Mesendoderm (in vitro differentiated cells): ENCODE data around the gene ANO6.

Source experiments
- DNase-seq: peaks from one replicate; pipeline ENCODE4 v3.0.0; 2013
- H2AK5ac ChIP-seq: 2 replicates; pipeline ENCODE4 v1.6.1; 2013; ENCODE audit warnings: low read length, inconsistent platforms
- H2BK120ac ChIP-seq: 2 replicates; pipeline ENCODE4 v1.6.1; 2013; ENCODE audit warnings: low read depth, mild to moderate bottlenecking, low read length, moderate library complexity, mixed read lengths
- H2BK15ac ChIP-seq: replicated peaks from 2 replicates; pipeline ENCODE4 v1.6.1; 2013; ENCODE audit warnings: low read depth, mild to moderate bottlenecking, moderate library complexity
- H2BK5ac ChIP-seq: 2 replicates; pipeline ENCODE4 v1.6.1; 2013; ENCODE audit warnings: low read length, inconsistent platforms
- H3K18ac ChIP-seq: 2 replicates; pipeline ENCODE4 v1.6.1; 2013; ENCODE audit warnings: mild to moderate bottlenecking, low read length, mixed read lengths
- H3K23ac ChIP-seq: one replicate; pipeline ENCODE4 v1.6.1; 2013; ENCODE audit warnings: low read length
- H3K27ac ChIP-seq: 2 replicates; pipeline ENCODE4 v1.5.1; 2013; ENCODE audit warnings: low read depth, mild to moderate bottlenecking, inconsistent platforms, low read length, moderate library complexity
- H3K27me3 ChIP-seq: 2 replicates; pipeline ENCODE4 v1.6.1; 2013; ENCODE audit warnings: low read length, control low read depth, mild to moderate bottlenecking, inconsistent platforms; ENCODE audit not compliant: insufficient read depth, poor library complexity
- H3K36me3 ChIP-seq: 2 replicates; pipeline ENCODE4 v1.6.1; 2013; ENCODE audit warnings: low read length, inconsistent platforms; ENCODE audit not compliant: control insufficient read depth, insufficient read depth
- H3K4ac ChIP-seq: one replicate; pipeline ENCODE4 v1.6.1; 2013; ENCODE audit warnings: low read depth, mild to moderate bottlenecking, low read length, moderate library complexity
- H3K4me1 ChIP-seq: 2 replicates; pipeline ENCODE4 v1.6.1; 2013; ENCODE audit warnings: low read depth, low read length, inconsistent platforms; ENCODE audit not compliant: control insufficient read depth
- H3K4me2 ChIP-seq: 2 replicates; pipeline ENCODE4 v1.6.1; 2013; ENCODE audit warnings: low read length
- H3K4me3 ChIP-seq: 2 replicates; pipeline ENCODE4 v1.5.1; 2013; ENCODE audit warnings: mild to moderate bottlenecking, low read length
- H3K56ac ChIP-seq: one replicate; pipeline ENCODE4 v1.6.1; 2013; ENCODE audit warnings: low read length
- H3K79me1 ChIP-seq: 2 replicates; pipeline ENCODE4 v1.6.1; 2013; ENCODE audit warnings: low read length, inconsistent platforms
- H3K79me2 ChIP-seq: 2 replicates; pipeline ENCODE4 v1.6.1; 2013; ENCODE audit warnings: mild to moderate bottlenecking, low read length; ENCODE audit not compliant: control insufficient read depth, insufficient read depth
- H3K9ac ChIP-seq: 2 replicates; pipeline ENCODE4 v1.6.1; 2013; ENCODE audit warnings: low read length, inconsistent platforms
- H4K5ac ChIP-seq: one replicate; pipeline ENCODE4 v1.6.1; 2013; ENCODE audit warnings: low read length
- H4K8ac ChIP-seq: one replicate; pipeline ENCODE4 v1.6.1; 2013; ENCODE audit warnings: low read depth, mild to moderate bottlenecking, control low read depth, low read length, moderate library complexity
- WGBS: extraction: QIAGEN DNeasy Blood & Tissue Kit; methylation state at CpG from one replicate; pipeline ENCODE4 v1.1.7; 2013; ENCODE audit warnings: low lambda C conversion rate, missing lambda C conversion rate; ENCODE audit not compliant: insufficient coverage; ENCODE audit errors: extremely low coverage; 5-methylcytosine and 5-hydroxymethylcytosine counted together

ANO6 gene

DNA sequence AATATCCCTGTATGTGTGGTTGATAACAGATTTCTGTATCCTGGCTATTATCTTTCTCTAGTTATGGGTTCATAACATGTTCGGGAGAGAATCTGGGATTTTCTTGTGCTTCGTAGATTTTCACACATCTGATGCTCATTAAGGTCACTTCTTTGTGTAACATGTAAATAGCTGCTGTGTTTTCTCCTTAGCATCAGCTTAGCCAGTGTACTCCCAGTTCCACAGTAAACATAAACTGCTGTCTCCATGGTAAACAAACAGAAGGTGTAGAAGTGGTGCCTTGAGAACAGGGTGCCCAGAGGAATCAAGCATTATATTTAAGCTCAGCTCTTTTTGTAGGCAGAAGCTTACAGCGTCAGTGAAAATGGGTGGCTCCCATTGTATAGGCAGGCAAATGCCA, 88.0 kb downstream of the ANO6 start:
- Histone ChIP-seq H3K4ac (no peak overlapping the region), H3K9ac (no peak overlapping the region), H3K36me3 (no peaks in the 10 kb centered on the region), H4K8ac (no peak overlapping the region), H3K4me2 (no peak overlapping the region), H4K5ac (no peak overlapping the region), H3K4me1 (no peaks in the 10 kb centered on the region), H3K79me1 (peaks cover 8% of the 10 kb centered on the region), H2AK5ac (no peak overlapping the region), H3K23ac (no peak overlapping the region), H3K18ac (no peak overlapping the region), H3K27ac (no peak overlapping the region), H2BK15ac (no peak overlapping the region), H2BK5ac (no peak overlapping the region), H3K4me3 (no peak overlapping the region), H3K56ac (no peak overlapping the region), H3K27me3 (no peaks in the 10 kb centered on the region), H2BK120ac (no peak overlapping the region), H3K79me2 (no peaks in the 10 kb centered on the region)
- WGBS: no CpG with 5 or more reads among the region's 3 CpGs
- DNase-seq: peak; percentile 64

- H3K18ac ChIP-seq: no peak overlapping the region
- no CpG with 5 or more reads among the region's 5 CpGs for WGBS
- no peak overlapping the region for H2BK120ac ChIP-seq
- H2AK5ac ChIP-seq: no peak overlapping the region
- H3K4ac ChIP-seq: no peak overlapping the region
- H3K79me1 ChIP-seq: peaks cover 8% of the 10 kb centered on the region
- no peaks in the 10 kb centered on the region for H3K79me2 ChIP-seq
- no peak overlapping the region for H4K8ac ChIP-seq
- H3K9ac ChIP-seq: no peak overlapping the region
- no peak overlapping the region for H3K23ac ChIP-seq
- no peak for DNase-seq
- no peak overlapping the region for H3K4me3 ChIP-seq
- H3K56ac ChIP-seq: no peak overlapping the region
- no peak overlapping the region for H4K5ac ChIP-seq
- no peak overlapping the region for H2BK5ac ChIP-seq
- no peaks in the 10 kb centered on the region for H3K4me1 ChIP-seq
- no peak overlapping the region for H3K27ac ChIP-seq
- no peak overlapping the region for H3K4me2 ChIP-seq
- no peaks in the 10 kb centered on the region for H3K27me3 ChIP-seq
- no peaks in the 10 kb centered on the region for H3K36me3 ChIP-seq
- H2BK15ac ChIP-seq: no peak overlapping the region
Measured at GRCh38 chr12:45304514-45305178, 88.8 kb downstream of the ANO6 start.

DNA sequence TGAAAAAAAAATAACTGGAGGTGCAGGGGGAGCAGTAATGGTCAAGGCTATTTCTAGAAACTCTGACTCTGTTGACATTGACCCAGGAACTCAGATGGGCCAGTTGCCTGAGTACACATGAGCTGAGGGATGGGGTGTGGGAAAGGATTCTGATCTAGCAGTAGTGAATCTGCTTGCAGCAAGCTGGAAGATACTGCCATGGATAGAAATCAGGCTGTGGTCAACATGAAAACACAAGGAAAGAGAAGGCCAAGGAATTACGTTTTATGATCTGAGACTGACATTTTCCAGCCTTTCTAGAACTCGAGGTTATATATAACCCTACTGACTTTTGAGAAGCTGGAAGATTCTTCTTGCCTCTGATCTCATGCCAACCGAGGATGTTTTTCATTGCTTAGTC, 90.0 kb downstream of the ANO6 start:
- Histone ChIP-seq H4K5ac (no peak overlapping the region), H3K79me2 (no peaks in the 10 kb centered on the region), H2AK5ac (no peak overlapping the region), H3K4me3 (no peak overlapping the region), H3K4me1 (no peaks in the 10 kb centered on the region), H3K4ac (no peak overlapping the region), H3K36me3 (no peaks in the 10 kb centered on the region), H3K18ac (no peak overlapping the region), H2BK5ac (no peak overlapping the region), H3K9ac (no peak overlapping the region), H3K4me2 (no peak overlapping the region), H2BK120ac (no peak overlapping the region), H3K27me3 (no peaks in the 10 kb centered on the region), H2BK15ac (no peak overlapping the region), H3K79me1 (peaks cover 8% of the 10 kb centered on the region), H3K23ac (no peak overlapping the region), H3K56ac (no peak overlapping the region), H3K27ac (no peak overlapping the region), H4K8ac (no peak overlapping the region)
- WGBS: no CpG with 5 or more reads among the region's 3 CpGs
- no peak for DNase-seq

DNA sequence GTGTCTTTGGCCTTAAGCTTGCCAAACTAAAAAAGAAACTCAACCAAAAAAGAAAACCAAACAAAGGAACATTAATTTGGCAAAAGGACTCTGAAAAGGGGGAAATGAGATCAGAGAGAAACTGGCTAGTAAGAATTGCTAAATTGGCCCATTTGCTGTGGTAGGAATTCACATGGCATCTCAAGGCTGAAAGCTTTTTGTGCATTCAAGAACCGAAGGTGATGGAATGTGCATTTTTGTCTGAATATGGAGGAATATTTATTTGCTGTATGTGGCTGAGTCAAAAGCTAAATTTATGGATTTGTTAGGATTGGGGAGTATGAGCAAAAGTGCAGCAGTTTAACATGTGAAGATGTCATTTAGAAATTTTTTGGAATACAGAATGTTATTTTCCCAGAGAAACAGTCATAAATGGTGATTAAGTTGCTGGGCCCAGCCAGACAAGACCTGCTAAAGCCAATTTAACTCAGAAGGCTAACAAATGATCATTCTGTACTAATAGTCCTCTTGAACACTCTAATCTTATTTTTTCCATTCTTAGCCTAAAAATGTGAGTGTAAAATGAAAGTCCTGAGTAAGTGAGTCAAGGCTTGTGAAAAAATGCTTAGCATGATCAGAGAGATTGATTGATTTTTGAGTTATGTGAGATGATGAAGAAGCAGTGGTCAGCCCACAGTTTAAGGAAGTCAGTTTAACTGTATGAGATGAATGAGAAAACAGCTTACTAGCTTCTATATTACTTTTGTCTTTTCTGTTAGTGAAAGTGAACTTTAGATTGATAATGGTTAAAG, 94.1 kb downstream of the ANO6 start:
- Histone ChIP-seq H3K18ac (no peak overlapping the region), H3K4ac (no peak overlapping the region), H3K79me2 (no peaks in the 10 kb centered on the region), H3K9ac (no peak overlapping the region), H2AK5ac (no peak overlapping the region), H3K4me2 (no peak overlapping the region), H4K8ac (no peak overlapping the region), H4K5ac (no peak overlapping the region), H2BK120ac (no peak overlapping the region), H3K27ac (no peak overlapping the region), H3K79me1 (peaks cover 4% of the 10 kb centered on the region), H3K56ac (no peak overlapping the region), H3K4me1 (no peaks in the 10 kb centered on the region), H2BK15ac (no peak overlapping the region), H3K27me3 (no peaks in the 10 kb centered on the region), H3K4me3 (no peak overlapping the region), H3K23ac (no peak overlapping the region), H2BK5ac (no peak overlapping the region), H3K36me3 (no peaks in the 10 kb centered on the region)
- DNase-seq: no peak
- no CpG with 5 or more reads among the region's 1 CpG for WGBS

DNA sequence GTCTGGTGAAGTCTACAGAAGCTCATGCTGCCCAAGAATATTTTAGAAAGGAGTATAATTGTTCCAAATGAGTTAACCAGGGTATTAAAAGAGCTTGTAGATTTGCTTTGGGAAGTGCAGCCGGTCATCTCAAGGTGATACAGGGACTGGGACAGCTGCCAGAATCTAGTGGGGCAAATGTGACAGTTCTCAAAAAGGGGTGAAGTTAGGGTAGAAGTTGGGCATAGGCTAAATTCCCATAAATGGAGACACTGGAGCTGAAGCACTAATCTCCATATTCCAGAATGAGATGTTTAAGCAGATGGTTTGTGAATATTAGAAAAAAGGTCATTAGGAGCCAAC, 94.7 kb downstream of the ANO6 start:
- no peak overlapping the region for H2BK5ac ChIP-seq
- H3K4me2 ChIP-seq: no peak overlapping the region
- H2AK5ac ChIP-seq: no peak overlapping the region
- no peaks in the 10 kb centered on the region for H3K36me3 ChIP-seq
- no peak overlapping the region for H3K18ac ChIP-seq
- no peaks in the 10 kb centered on the region for H3K27me3 ChIP-seq
- no peak overlapping the region for H3K56ac ChIP-seq
- H2BK15ac ChIP-seq: no peak overlapping the region
- H4K8ac ChIP-seq: no peak overlapping the region
- H4K5ac ChIP-seq: no peak overlapping the region
- no peak overlapping the region for H3K9ac ChIP-seq
- WGBS: no CpG with 5 or more reads among the region's 1 CpG
- no peaks in the 10 kb centered on the region for H3K4me1 ChIP-seq
- DNase-seq: no peak
- H3K79me2 ChIP-seq: no peaks in the 10 kb centered on the region
- H3K4ac ChIP-seq: no peak overlapping the region
- peaks cover 1% of the 10 kb centered on the region for H3K79me1 ChIP-seq
- H3K4me3 ChIP-seq: no peak overlapping the region
- no peak overlapping the region for H2BK120ac ChIP-seq
- no peak overlapping the region for H3K27ac ChIP-seq
- no peak overlapping the region for H3K23ac ChIP-seq
